Aorta (tissue), 5 donors: ENCODE measurements around the gene PTBP3. TPM values are rescaled to one million over a fixed set of nuclear protein-coding genes. Genes with fewer than 3 reads are reported as not detected.

Experiments
- ATAC-seq: fragments of 200-7000 bp; cut with Tn5 transposase; one replicate; pipeline ENCODE4 v1.9.1; 2022; ENCODE audit warnings: moderate library complexity; ENCODE audit not compliant: low FRiP score
- DNase-seq, 2 donors: peaks; one replicate each; pipeline ENCODE4 v3.0.0-alpha.2; 2020
- H3K27ac ChIP-seq, 2 donors: one replicate each; pipeline ENCODE4 v1.5.1; 2013; ENCODE audit warnings: low read length in 2 of 2, mild to moderate bottlenecking in 2 of 2, moderate library complexity in 2 of 2, control low read depth in 1 of 2, inconsistent platforms in 1 of 2, low read depth in 1 of 2
- H3K27me3 ChIP-seq, 2 donors: one replicate each; pipeline ENCODE4 v1.6.1; 2013; ENCODE audit warnings: control low read depth in 1 of 2, low read length in 1 of 2, mild to moderate bottlenecking in 1 of 2, moderate library complexity in 1 of 2; ENCODE audit not compliant: insufficient read depth in 2 of 2, control insufficient read depth in 1 of 2
- H3K36me3 ChIP-seq, 2 donors: one replicate each; pipeline ENCODE4 v1.6.1; 2013; ENCODE audit warnings: control low read depth in 1 of 2, low read length in 1 of 2, mild to moderate bottlenecking in 1 of 2; ENCODE audit not compliant: insufficient read depth in 2 of 2, control insufficient read depth in 1 of 2
- H3K4me1 ChIP-seq, 2 donors: one replicate each; pipeline ENCODE4 v1.6.1; 2013; ENCODE audit warnings: low read length in 2 of 2, control low read depth in 1 of 2, mild to moderate bottlenecking in 1 of 2, moderate library complexity in 1 of 2; ENCODE audit not compliant: insufficient read depth in 2 of 2, control insufficient read depth in 1 of 2
- H3K4me3 ChIP-seq, 2 donors: one replicate each; pipeline ENCODE4 v1.5.1; 2013; ENCODE audit warnings: low read length in 2 of 2, control low read depth in 1 of 2, mild to moderate bottlenecking in 1 of 2
- H3K9me3 ChIP-seq: one replicate; pipeline ENCODE4 v1.6.1; 2013; ENCODE audit warnings: mild to moderate bottlenecking, low read length; ENCODE audit not compliant: control insufficient read depth
- WGBS, 2 donors: extraction: QIAGEN DNeasy Blood & Tissue Kit; methylation state at CpG; one replicate each; pipeline ENCODE4 v1.1.7; 2013; 5-methylcytosine and 5-hydroxymethylcytosine counted together
- intact Hi-C, 2 donors: fragments of 100-400 bp; cut with DNase I; formaldehyde crosslinking; loops; one replicate each; pipeline versions ENCODE4 v1.14.2 to v1.15.0; 2022
- polyA plus RNA-seq, 2 donors: library from polyadenylated mRNA; stranded (reverse); fragments of 200-250 nt; gene quantifications; one replicate each; pipeline ENCODE4 v1.2.3, GENCODE V29; 2013
- total RNA-seq, 2 donors: library from RNA; stranded (reverse); fragmentation: NEBNext Ultra II Directional; extraction: Animal tissue kit (Norgen Biotek cat#: 25700); gene quantifications; one replicate each; pipeline ENCODE4 v1.2.1, GENCODE V29; 2021
- donor health status: healthy with polysubstance abuse.
- donor health status: Bipolar disorder and iron deficiency.
- donor health status: DM: no; HTN: no; CAD: no.
- donor health status: DM: no; HTN: no; CAD: no.
- donor health status: DM: yes; HTN: yes; CAD: no.

PTBP3 gene
- total and polyA plus RNA-seq, 4 donors = 5.2 to 74.1 (median 26.3) TPM

- no peak overlapping the region for H3K27ac ChIP-seq
- WGBS, 2 donors = 97 to 100% methylated on average over 6 of the region's 6 CpGs
- no peaks in the 10 kb centered on the region for H3K4me1 ChIP-seq
- DNase-seq (no peak), ATAC-seq (no peak)
- no peaks in the 10 kb centered on the region for H3K27me3 ChIP-seq
- no peaks in the 10 kb centered on the region for H3K36me3 ChIP-seq
- intact Hi-C loops = no loop called here
- H3K4me3 ChIP-seq = no peak overlapping the region
- no peaks in the 10 kb centered on the region for H3K9me3 ChIP-seq
Observed at GRCh38 chr9:112242147-112242804, 91.1 kb downstream of the PTBP3 start.

- DNase-seq = no peak
- Histone ChIP-seq H3K27ac (no peak overlapping the region), H3K36me3 (no peaks in the 10 kb centered on the region), H3K27me3 (no peaks in the 10 kb centered on the region), H3K9me3 (no peaks in the 10 kb centered on the region), H3K4me1 (no peaks in the 10 kb centered on the region), H3K4me3 (no peak overlapping the region)
- no peak for ATAC-seq
- intact Hi-C loops = no loop called here
- WGBS, 2 donors = 54 to 60% methylated on average over 2 of the region's 2 CpGs
Observed at GRCh38 chr9:112241491-112241890, 91.9 kb downstream of the PTBP3 start.

- Histone ChIP-seq H3K9me3 (no peaks in the 10 kb centered on the region), H3K27ac (no peak overlapping the region), H3K4me3 (no peak overlapping the region), H3K36me3 (no peaks in the 10 kb centered on the region), H3K27me3 (no peaks in the 10 kb centered on the region), H3K4me1 (no peaks in the 10 kb centered on the region)
- DNase-seq (no peak), ATAC-seq (no peak)
- intact Hi-C loops = no loop called here
- WGBS, 2 donors = 89 to 92% methylated on average over 2 of the region's 2 CpGs
Observed at GRCh38 chr9:112239708-112240107, 93.7 kb downstream of the PTBP3 start.

DNA sequence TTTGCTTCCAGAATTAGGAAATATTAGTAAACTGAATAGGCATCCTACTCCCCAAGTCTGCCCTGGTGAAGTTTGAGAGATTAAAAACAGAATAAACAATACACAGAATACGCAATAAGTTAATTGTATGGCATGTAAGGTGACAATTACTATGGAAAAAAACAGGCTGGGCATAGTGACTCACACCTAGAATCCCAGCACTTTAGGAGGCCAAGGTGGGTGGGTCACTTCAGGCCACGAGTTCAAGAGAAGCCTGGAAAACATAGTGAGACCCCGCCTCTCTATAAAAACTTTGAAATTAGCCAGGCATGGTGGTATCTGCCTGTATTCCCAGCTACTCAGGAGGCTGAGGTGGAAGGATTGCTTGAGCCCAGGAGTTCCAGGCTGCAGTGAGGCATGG lies 94.1 kb downstream of the PTBP3 start:
- Histone ChIP-seq H3K4me3 (no peak overlapping the region), H3K4me1 (no peaks in the 10 kb centered on the region), H3K9me3 (no peaks in the 10 kb centered on the region), H3K27me3 (no peaks in the 10 kb centered on the region), H3K27ac (no peak overlapping the region), H3K36me3 (no peaks in the 10 kb centered on the region)
- WGBS, 2 donors = 81 to 96% methylated on average over 3 of the region's 3 CpGs
- intact Hi-C loops = no loop called here
- ATAC-seq (no peak), DNase-seq (no peak)

DNA sequence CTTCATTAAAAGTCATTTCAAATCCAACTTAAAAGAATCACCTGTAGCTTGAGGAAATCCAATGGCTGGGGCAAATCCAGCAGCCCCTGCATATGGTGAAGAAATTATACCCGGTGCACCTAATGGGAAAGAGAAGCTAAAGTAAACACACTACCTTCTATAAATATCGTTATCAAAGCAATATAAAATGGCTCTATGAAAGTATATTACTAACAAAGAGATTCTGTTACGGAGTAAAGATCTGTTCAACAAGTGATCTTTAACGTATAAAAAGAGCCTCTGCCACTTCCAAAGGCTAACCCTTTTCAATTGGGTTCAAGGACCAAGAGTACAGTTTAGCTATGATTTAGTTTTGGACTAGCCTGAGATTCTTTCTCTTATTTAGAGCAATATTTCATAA lies 98.6 kb downstream of the PTBP3 start:
- Histone ChIP-seq H3K27ac (no peak overlapping the region), H3K36me3 (peaks cover 0 to 2% of the 10 kb centered on the region in 2 donors), H3K4me1 (no peaks in the 10 kb centered on the region), H3K9me3 (no peaks in the 10 kb centered on the region), H3K27me3 (no peaks in the 10 kb centered on the region), H3K4me3 (no peak overlapping the region)
- 80% methylated on average over 4 of the region's 4 CpGs for WGBS, 2 donors
- ATAC-seq = no peak
- intact Hi-C loops = no loop called here
- no peak for DNase-seq

DNA sequence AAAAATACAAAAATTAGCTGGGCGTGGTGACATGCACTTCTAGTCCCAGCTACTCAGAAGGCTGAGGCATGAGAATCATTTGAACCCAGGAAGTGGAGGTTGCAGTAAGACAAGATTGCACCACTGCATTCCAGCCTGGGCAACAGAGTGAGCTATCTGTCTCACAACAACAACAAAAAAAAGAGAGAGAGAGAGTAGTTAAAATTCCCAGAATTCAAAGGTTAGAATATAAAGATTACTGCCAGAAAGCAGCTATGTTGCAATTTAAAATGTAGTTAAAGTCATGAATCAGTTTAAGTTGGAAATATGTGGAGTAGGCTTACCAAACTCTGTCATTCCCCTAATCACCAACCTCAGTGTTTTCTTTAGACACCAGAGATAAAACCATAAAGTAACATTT lies 99.7 kb downstream of the PTBP3 start:
- Histone ChIP-seq H3K27ac (no peak overlapping the region), H3K4me3 (no peak overlapping the region), H3K4me1 (no peaks in the 10 kb centered on the region), H3K27me3 (no peaks in the 10 kb centered on the region), H3K9me3 (no peaks in the 10 kb centered on the region), H3K36me3 (peaks cover 0 to 2% of the 10 kb centered on the region in 2 donors)
- 94 to 97% methylated on average over 1 of the region's 1 CpG for WGBS, 2 donors
- intact Hi-C loops = no loop called here
- DNase-seq (no peak), ATAC-seq (no peak)

DNA sequence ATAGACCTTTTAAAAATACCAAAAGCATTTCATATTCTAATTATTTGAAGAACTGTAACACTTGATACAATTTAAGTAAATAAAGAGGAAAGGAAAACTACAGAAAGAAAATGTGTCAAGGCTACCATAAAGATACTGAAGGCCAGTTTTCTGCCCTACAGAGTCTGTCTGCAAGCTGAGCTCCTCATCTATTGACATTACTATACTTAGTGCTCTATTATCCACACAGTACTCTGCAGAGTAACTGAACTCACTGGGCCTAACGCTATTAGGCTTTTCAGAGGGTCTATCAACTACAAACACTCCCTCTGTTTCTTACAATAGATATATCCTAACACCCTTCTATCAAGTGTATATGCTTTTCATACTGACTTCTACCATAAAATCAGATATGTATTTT lies 101.2 kb downstream of the PTBP3 start:
- ATAC-seq = no peak
- Histone ChIP-seq H3K36me3 (peaks cover 0 to 2% of the 10 kb centered on the region in 2 donors), H3K4me1 (no peaks in the 10 kb centered on the region), H3K9me3 (no peaks in the 10 kb centered on the region), H3K4me3 (no peak overlapping the region), H3K27me3 (no peaks in the 10 kb centered on the region), H3K27ac (no peak overlapping the region)
- intact Hi-C loops = no loop called here
- no peak for DNase-seq
- WGBS, 2 donors = 80 to 93% methylated on average over 1 of the region's 1 CpG

DNA sequence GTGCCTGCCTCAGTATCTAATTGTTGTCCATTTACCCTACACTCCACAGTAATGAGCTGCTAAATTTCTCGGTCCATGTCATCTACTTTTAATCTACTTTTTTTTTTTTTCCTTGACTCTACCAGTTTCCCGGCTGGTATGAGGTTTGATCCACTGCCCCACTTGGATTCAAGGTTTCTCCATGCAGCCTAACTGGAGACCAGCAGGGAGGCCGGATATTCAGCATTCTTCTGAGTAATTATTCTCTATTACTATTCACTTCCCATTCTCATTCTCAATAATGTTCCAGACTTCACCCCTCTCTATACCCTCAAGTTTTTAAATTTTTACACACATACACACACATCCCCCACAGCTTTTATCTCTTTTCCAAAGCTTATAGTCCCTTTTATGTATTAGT lies 107.3 kb downstream of the PTBP3 start:
- no peak overlapping the region for H3K4me3 ChIP-seq
- H3K36me3 ChIP-seq = peaks cover 0 to 2% of the 10 kb centered on the region in 2 donors
- 93 to 96% methylated on average over 3 of the region's 3 CpGs for WGBS, 2 donors
- ATAC-seq (no peak), DNase-seq (no peak)
- no peak overlapping the region for H3K27ac ChIP-seq
- intact Hi-C loops = no loop called here
- H3K27me3 ChIP-seq = no peaks in the 10 kb centered on the region
- H3K9me3 ChIP-seq = no peaks in the 10 kb centered on the region
- H3K4me1 ChIP-seq = no peaks in the 10 kb centered on the region

DNA sequence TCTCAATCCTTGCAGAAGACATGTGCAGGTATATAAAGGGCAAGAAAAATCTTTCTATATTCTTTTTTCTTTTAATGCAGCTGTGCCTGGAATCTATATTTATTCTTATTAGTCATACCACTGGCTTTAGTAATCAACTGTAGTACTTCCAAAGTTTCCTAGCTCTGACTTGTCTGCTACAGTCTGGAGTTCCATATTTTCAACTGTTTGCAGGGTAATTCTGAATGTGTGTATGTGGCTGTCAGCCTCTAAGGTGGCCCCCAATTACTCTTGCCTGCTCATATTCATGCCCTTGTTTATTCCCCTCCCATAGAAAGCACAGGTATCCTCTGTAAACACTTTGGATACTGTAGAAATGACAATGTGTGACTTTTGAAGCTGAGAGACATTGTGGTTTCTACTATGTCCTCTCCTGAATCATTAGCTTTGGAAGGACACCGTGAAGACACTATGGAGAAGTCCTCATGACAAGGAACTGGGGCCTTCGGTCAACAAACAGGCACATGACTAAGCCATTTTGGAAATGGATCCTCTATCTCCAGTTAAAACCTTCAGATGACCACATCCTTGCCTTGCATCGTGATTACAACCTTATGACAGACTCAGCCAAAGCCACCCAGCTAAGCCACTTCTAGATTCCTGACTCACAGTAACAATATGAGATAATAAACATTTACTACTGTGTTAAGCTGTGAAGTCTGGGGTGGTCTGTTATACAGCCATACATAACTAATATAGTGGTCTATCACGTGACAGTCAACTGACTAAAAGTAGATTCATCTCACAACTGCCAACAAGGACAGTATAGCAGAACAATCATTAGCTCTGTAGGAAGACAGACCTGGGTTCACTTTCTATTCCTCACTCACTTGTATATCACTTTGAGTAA lies 108.8 kb downstream of the PTBP3 start:
- no peaks in the 10 kb centered on the region for H3K4me1 ChIP-seq
- no peak for DNase-seq
- 90 to 96% methylated on average over 4 of the region's 4 CpGs for WGBS, 2 donors
- H3K4me3 ChIP-seq = no peak overlapping the region
- ATAC-seq = no peak
- H3K36me3 ChIP-seq = peaks cover 0 to 2% of the 10 kb centered on the region in 2 donors
- H3K27ac ChIP-seq = no peak overlapping the region
- H3K9me3 ChIP-seq = no peaks in the 10 kb centered on the region
- H3K27me3 ChIP-seq = no peaks in the 10 kb centered on the region
- intact Hi-C loops = no loop called here
